ENCODE results near the gene ENO4.

GRCh38 chr10:116800286-116800929, 48.9 kb upstream of the ENO4 start:
- no peak for TF ChIP-seq POLR2A (IDR thresholded peaks at IDR 0.05)
- TF ChIP-seq CTCF (IDR thresholded peaks at IDR 0.05), result no peak
